GM21360 (cell line): ENCODE results near the gene OR52I1.

ENCODE experiments used
- ATAC-seq: cut with Tn5 transposase; IDR thresholded peaks from one replicate; pipeline ENCODE4 v1.9.1; 2021; ENCODE audit warnings: mild to moderate bottlenecking, moderate library complexity; ENCODE audit not compliant: unreplicated experiment

Gene OR52I1, protein sequence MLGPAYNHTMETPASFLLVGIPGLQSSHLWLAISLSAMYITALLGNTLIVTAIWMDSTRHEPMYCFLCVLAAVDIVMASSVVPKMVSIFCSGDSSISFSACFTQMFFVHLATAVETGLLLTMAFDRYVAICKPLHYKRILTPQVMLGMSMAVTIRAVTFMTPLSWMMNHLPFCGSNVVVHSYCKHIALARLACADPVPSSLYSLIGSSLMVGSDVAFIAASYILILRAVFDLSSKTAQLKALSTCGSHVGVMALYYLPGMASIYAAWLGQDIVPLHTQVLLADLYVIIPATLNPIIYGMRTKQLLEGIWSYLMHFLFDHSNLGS

DNA sequence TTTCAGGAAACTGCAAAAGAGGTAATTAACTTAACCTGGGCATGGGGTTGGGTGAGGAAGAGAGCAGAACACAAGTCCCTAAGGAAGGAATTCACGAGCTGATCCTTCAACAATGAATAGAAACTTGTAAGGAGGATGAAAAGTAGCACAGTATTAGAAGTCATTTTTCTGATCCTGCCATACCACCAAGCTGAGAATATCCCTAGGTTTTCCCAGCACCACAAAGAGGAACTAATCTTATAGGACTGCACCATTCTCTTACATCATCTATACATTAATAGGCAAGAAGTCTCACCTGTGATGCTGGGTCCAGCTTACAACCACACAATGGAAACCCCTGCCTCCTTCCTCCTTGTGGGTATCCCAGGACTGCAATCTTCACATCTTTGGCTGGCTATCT lies at the start of gene OR52I1:
Gene OR52I1, plus strand, starts transcription at position 301 of the 400 bp plus-strand sequence. Its CDS starts 0 bp downstream, at position 301.
- ATAC-seq, result no peak

DNA sequence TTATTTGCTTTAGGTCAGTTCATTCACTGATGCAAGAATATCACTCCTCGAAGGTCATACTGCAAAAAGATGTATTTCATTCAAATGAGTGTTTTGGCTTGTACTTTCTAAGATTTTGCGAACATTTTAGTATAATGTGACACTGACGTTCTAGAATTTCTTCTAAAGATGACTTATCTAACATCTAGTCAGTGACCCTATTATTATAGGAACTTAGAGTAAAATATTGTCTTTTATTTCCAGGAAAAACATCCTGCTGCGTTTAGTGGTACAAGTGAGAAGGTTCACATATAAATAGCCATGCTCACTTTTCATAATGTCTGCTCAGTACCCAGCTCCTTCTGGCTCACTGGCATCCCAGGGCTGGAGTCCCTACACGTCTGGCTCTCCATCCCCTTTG lies 48.9 kb upstream of the OR52I1 start, which contains the start of gene OR52M1:
Gene OR52M1, plus strand, starts transcription at position 301 of the 400 bp plus-strand sequence. Its CDS starts 0 bp downstream, at position 301.
- ATAC-seq, result no peak

DNA sequence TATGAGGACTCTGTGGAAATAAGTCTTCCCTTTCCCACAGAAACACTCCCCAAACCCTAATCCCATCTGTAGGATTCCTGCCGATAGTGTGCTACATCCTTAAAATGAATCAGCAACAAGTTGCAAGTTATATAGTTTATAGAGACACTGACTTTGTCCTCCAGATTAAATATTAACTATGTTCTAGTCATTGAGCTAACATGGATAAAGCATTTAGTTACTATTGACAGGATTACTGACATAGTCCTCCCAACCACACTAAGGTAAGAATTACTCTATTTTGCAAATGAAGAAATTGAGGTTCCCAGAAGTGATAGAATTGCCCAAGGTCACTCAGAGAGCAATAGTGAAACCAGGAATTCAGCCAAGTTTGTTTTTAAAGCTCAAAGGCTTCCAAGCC lies 47.0 kb upstream of the OR52I1 start:
- no peak for ATAC-seq

DNA sequence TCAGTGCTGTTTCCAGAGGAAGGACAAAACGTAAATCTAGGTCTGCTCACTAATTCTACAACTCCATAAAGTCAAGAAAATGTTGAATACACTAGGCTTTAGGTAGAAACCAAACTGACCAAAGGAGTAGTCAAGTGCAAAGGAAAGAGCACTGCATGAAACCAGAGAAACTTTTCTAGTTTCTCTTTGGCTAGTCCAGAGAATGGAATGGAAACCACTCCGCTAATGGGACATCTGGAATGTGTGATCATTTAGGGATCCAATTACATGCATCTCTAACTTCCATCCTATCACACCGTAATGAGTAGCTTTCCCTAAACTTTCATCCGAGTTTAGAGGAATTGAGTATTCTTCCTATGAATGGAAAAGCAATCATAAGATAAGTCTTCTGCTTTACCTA lies 46.4 kb upstream of the OR52I1 start:
- ATAC-seq, result no peak

DNA sequence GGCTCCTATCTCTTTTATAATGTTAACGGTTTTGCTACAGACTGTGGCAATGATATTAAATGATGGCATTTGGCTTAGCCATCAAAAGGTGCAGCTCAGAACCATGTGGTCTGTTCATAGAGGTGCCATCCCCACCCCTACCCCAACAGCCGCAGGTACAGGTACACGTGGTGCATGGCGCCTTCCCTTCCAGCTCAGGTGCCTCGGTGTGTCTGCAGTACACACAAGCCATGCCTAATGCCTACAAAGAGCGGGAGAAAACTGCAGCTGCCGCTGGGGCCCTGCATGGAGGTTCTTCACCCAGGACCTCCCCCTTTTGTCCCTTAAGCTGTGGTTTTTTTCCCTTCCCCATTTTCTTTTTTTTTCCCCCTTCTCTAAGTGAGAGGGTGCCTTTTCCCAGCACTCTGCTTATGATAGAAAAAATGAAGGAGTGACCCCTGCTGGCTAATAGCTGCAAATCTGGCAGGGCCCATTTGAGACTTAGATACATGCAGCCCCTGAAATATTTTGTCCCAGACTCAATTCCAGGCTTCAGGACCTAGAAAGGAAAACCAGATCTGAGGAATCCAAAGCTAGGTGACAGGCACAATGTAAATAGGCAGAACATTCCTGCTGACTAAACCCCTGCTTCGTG lies 42.4 kb upstream of the OR52I1 start:
- no peak for ATAC-seq

DNA sequence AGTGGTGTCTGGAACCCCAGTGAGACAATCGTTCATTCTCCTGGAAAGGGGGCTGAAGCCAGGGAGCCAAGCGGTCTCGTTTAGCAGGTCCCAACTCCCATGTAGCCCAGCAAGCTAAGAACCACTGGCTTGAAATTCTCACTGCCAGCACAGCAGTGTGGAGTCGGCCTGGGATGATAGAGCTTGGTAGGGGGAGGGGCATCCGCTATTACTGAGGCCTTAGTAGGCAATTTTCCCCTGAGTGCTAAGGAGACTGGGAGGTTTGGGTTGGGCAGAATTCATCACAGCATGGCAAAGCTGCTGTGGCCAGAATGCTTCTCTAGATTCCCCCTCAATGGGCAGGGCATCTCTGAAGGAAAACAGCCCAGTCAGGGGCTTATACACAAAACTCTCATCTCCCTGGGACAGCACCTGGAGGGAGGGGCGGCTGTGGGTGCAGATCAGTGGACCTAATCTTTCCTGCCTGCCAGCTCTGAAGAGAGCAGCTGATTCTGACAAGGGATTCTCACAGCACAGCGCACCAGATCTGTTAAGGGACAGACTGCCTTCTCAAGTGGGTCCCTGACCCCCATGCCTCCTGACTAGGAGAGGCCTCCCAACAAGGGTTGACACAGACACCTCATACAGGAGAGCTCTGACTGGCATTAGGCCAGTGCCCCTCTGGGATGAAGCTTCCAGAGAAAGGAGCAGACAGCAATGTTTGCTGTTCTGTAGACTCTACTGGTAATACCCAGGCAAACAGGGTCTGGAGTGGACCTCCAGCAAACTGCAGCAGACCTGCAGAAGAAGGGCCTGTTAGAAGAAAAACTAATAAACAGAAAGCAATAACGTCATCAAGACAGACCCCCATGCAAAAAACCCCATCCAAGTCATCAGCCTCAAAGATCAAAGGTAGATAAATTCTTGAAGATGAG lies 34.1 kb upstream of the OR52I1 start:
- ATAC-seq, result no peak

DNA sequence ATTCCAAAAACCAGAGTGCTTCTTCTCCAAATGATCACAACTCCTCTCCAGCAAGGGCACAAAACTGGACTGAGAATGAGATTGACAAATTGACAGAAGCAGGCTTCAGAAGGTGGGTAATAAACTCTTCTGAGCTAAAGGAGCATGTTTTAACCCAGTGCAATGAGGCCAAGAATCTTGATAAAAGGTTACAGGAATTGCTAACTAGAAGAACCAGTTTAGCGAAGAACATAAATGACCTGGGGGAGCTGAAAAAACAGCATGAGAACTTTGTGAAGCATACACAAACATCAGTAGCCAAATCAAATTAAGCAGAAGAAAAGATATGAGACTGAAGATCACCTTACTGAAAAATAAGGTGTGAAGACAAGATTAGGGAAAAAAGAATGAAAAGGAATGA lies 33.4 kb upstream of the OR52I1 start:
- no peak for ATAC-seq

DNA sequence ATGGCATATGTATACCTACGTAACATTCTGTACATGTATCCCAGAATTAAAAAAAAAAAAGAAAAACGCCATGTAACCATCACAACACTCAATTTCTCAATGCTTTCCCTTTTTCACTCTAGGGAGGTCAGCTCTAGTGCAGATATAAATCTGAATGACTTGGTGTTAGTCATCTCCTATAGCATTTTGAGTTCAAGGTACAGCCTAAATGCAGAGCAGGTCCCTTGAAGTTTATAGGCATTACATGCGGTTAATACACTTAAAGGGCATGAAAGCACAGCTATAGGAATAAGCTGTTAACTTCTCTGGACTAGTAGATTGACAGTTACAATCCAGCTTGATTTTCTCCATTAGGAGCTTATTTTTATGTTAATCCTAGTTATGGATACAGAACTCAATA lies 28.5 kb upstream of the OR52I1 start:
- no peak for ATAC-seq

DNA sequence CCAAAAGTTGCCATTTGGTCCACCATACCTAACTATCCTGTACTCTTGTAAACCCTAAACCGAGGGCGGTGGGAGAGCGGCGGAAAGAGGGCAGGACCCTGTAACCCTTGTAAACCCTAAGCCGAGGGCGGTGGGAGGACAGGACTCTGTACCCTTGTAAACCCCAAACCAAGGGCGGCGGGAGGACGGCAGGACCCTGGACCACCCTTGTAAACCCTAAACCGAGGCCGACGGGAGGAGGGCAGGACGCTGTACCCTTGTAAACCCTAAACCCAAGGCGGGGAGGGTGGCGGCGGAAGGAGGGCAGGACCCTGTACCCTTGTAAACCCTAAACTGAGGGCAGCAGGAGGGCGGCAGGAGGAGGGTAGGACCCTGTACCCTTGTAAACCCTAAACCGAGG lies 24.8 kb upstream of the OR52I1 start:
- ATAC-seq, result no peak

DNA sequence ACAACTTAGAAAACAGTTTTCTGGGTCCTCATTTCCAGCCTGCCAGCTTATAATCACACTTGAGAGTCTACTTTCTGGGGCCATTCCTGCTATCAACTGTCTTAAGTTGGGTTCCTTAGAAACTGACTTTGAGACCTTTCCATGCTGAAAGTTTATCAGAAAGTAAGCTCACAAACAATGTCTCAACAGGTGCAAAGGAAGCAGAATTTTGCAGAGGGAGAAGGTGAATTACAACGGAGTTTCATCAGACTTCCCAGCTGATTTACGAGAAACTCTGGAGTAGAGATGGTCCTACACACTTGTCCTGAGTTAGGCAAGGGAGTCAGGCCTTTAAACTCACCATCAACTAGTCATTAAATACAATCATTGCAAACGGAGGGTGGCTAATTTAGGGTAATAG lies 17.0 kb upstream of the OR52I1 start:
- ATAC-seq, result no peak

DNA sequence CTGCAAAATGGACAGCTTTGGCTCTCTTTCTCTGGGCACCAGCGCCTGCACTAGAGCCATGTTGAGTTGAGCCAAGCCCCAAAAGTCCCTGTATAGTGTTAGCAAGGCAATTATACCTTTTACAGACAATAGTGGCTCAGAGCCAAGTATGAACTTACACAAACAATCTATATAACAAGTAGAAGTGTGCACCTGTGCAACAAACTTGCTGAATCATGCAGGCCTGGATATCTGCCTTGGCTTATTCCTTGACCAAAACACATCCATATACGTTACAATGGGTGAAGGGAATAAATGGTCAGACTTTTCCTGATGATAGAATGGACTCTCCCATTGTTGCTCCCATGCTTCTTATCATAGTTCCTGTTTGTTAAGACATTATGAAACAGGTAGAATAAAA lies 16.1 kb upstream of the OR52I1 start:
- ATAC-seq, result no peak

DNA sequence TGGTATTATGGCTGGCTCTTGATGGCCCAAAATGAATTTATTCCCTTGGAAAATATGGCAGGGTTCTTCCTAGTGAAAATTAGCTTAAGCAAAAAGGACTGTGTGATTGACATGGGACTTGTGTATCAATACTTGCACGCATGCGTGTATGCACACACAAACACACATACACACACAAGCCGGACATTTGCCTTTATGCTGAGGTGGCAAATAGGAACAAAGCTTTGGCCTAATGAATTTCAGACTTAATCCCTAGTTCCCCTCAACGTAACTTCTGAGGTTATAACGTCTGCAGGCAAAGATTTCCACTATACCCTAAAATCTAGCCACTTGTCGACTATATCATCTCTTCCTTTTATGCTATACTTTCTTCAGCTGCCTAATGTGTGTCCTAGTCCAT lies 15.2 kb upstream of the OR52I1 start:
- ATAC-seq, result no peak

DNA sequence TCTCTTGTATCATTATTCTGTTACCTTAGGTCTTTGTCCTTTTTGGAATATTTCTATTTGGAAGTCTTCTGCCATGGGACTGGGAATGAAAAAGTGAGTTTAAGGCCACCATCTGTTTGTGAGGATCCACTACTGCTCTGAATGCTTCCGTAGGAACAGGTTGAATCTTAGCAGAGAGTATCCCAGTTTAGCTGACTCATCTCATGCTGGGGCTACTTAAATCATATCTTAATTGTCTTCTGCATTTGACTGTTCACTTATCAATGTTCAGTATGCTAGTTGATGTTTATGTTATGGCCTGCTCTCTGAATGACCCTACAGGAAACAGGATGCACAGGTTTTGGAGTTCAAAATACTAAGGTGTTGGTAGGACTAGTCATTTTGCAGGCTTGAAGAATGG lies 13.7 kb upstream of the OR52I1 start:
- ATAC-seq, result no peak

DNA sequence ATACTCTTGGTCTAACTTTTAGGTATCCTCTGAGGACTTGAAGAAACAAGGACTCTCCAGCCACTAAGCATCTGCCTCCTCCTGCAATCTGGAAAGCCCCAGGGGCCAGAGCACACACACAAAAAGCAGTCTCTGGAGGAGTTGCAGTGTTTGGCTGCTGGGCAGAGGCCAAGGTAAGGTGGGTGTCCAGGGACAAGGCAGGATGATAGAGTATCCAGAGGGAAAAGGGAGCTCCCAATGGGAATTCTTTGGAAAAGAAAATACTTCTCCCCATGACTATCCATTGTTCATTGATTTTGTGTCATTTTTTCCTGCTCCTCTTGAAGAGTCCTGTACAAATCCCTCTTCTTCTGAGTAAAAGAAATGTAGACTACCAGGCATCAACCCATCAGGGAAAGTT lies 12.4 kb upstream of the OR52I1 start, which contains the start of gene OR52I2:
Gene OR52I2, plus strand, starts transcription at position 301 of the 400 bp plus-strand sequence.
- no peak for ATAC-seq

DNA sequence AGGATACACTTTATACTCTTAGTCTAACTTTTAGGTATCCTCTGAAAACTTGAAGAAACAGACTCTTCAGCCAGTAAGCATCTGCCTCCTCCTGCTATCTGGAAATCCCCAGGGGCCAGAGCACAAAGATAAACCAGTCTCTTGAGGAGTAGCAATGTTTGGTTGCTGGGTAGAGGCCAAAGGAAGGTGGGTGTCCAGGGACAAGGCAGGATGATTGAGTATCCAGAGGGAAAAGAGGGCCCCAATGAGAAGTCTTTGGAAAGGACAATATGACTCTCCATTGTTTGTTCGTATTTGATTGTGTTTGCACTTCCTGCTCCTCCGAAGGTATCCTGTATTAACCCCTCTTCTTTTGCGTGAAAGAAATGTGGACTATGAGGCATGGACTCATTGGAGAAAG lies 4.8 kb upstream of the OR52I1 start:
- ATAC-seq, result no peak

DNA sequence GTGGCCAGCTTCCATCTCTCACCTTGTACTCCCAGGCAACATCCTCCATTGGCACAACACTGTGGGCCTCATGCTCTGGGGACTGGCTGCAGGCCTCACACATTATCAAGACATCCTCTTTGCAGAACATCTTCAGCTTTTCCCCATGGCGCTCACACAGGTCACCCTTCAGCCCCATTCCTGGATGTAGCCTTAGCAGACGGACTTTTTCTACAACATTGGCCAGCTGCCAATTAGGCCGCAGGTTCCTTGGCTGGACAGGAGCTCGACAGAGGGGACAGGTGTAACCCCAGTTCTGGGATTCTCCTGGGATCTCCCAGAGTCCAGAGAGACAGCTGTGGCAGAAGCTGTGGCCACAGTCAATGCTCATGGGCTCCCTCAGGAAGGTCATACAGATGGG lies 11.2 kb downstream of the OR52I1 start:
- ATAC-seq, result no peak

DNA sequence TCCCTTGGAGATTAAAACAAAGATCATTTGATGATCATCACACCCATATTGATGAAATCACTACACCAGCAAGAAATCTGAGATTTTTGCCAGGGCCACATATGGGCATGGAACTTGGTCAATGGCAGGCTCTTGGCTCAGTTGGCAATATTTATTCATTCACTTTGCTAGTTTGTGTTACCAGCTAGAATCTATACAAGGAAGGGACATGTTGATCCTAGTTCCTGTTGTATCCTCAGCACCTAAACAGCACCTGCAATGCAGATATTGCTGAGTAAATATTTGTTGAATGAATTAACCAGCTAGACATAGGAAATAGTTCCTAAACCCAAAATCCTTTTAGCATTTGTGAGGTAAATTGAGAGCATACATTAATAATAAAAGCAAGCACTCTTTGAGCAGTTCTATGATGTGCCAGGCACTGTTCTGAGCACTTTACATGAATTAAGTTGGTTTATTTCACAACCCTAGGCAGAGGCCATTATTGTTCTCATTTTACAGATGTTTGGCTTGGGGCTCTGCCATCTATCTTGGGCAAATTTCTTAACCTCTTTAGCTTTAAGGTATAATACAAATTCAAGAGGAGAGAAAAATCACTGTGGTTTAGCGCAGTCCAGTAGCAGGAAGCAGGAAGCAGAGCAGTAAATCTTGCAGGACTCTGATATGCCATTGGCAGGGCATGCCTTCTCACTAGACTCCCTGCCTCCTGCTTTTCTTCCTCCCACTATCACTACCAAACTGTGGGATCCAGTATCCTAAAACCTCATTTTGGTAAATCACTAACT lies 12.6 kb downstream of the OR52I1 start:
- ATAC-seq, result no peak

DNA sequence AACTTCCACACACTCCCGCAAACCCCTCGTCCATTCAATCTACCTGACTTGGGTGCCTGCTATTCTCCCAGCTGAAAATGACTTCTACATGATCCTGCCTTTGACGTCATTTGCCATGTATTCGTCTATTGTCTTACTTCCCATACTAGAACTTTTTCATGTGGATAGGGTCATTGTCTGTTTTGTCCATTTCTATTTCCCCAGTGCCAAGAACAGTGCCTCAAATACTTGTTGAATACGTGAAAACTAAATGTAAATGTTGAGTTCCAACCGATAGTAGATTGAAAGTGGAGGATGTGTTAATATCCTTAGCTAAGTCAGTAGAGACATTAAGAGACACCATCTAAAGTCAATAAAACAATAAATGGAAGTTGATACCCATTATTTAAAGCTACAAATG lies 13.3 kb downstream of the OR52I1 start:
- ATAC-seq, result no peak

DNA sequence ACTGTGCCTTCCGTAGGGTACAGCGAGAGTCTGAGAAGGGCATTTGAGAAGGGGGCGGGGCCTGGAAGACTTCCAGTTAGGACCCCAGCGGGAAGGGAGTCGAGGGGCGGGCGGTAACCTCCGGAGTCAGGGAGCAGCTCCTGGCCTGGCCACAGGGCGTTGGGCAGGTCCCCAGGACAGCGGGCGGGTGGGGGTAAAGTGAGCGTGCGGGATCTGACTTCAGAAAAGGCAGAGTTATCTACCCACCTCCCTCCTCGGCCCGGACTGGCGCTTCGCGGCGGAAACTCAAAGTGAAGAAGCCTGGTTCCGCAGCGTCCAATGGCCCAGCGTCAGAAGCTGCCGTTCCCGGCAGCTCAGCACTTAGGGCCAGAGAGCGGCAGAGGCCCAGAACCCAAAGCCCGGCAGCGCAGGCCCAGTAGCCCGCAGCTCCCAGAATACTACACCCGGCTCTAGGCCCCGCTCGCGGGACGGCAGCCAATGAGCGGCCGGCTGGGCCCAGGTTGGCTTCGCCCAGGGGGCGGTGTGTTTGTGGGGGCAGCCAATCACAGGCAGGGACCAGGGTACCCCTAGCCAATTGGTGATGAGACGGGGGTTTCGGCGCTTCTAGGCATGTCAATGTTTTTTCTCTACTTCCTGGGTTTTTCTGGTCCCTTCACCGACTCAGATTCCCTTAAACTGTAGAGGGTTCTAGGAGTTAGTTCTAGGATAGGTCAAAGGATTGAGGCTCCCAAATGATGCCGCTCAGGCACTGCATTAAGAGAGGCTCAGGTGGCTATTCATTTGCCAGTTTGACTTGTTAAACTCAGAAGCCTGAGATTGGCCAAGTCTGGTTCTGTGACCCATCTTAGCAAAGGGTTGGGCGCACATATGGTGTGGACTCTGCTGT lies 14.2 kb downstream of the OR52I1 start, which contains the start of gene TRIM68:
Gene TRIM68, minus strand, starts transcription at position 451 of the 886 bp plus-strand sequence. CDS start 2,727 bp downstream, outside the sequence.
- peak; percentile 100 for ATAC-seq
